Activated CD4-positive, alpha-beta T cell treated with anti-CD3 and anti-CD28 coated beads, Interleukin-10, Interleukin-2, amounts not matched to agents 100 ng/mL and 50 ng/mL, durations not matched to agents 16 hours and 8 hours (primary cell): ENCODE measurements around the gene FAM83C.
"Not testable (repeated sequence)": the region's sequence is repeated elsewhere in the genome, so short reads cannot be mapped to it uniquely, and the experiment has no call there.

Experiments
- DNase-seq: peaks from one replicate; pipeline ENCODE4 v3.0.0-alpha.2; 2020

Gene FAM83C

DNA sequence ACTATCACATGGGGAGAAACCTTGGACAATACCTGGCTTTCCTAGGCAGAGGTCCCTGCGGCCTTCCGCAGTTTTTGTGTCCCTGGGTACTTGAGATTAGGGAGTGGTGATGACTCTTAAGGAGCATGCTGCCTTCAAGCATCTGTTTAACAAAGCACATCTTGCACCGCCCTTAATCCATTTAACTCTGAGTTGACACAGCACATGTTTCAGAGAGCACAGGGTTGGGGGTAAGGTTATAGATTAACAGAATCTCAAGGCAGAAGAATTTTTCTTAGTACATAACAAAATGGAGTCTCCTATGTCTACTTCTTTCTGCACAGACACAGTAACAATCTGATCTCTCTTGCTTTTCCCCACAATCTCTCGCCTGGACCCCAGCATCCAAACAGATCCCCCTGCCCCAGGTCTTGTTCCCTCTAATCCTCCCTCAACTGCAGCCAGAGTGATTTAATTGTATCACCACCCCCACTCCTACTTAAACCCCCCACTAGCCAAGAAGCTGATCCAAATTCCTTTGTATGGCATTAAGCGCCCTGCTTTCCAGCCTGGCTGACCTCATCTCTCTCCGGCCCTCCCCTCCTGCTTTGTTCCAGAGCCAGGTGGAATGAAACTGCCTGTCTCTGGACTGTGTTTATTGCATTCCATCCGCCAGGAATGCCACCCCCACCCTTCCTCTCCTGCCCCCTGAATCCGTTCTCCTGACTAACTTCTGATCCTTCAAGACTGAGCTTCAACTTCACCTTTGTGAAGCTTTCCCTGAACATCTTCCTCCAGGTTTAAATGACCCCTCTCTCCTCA is 29.3 kb downstream of the FAM83C start:
- not testable (repeated sequence) for DNase-seq

DNA sequence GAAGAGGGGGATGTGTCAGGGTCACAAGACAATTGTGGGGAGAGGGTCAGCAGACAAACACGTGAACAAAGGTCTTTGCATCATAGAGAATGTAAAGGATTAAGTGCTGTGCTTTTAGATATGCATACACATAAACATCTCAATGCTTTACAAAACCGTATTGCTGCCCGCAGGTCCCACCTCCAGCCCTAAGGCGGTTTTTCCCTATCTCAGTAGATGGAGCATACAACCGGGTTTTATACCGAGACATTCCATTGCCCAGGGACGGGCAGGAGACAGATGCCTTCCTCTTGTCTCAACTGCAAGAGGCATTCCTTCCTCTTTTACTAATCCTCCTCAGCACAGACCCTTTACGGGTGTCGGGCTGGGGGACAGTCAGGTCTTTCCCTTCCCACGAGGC is 29.9 kb downstream of the FAM83C start:
- not testable (repeated sequence) for DNase-seq

DNA sequence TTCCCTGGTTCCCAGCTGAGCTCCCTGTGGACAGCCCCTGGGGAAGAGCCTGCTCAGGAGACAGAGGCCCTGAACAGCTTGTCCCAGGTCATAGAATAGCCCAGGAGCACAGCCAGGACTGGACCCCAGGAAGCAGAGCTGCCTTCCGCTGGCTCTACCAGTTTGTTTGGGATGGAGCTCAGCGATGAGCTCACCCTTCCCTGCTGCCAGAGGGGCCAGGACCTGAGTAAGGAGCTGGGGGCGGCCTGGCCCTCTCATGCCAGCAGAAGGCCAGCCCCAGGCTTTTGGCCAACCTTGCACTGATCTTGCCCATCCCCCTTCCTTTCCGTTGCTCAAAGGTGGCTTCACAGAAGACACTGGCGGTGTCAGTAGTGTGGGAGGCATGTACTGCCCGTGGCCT is 31.8 kb downstream of the FAM83C start:
- no peak for DNase-seq

DNA sequence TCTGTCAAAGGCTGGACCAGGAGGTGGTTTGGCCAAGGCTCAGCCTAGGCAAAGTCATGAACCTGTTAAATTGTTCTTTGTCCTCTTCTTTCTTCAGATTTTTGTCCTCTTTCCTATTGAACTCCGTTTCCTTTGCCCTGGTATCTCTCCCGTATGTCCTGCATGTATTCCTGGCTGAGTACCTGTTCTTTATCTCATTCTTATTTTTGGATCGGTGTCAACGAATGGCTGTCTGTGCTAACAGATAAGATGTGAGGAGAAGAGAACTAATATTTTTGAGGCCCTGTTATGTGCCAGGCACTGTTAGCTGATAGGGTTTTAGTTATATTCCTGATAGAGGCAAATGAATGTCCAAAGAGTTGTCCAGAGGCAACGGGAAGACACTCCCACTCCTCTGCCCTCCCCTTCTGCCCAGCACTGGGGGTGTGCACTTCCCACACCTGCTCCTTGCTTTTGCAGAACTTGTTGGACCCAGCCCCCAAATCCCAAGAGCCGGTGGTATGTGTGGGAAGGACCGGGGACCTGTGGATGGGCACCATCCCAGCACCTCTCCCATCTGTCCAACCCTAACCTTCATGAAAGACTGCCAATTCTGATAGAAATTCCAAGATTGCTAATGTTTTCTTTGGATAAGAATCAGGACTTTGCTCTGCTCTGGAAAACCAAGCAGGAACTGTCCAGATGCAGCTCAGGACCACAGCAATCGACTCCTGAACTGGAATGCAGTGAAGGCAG is 34.9 kb downstream of the FAM83C start:
- DNase-seq = no peak

DNA sequence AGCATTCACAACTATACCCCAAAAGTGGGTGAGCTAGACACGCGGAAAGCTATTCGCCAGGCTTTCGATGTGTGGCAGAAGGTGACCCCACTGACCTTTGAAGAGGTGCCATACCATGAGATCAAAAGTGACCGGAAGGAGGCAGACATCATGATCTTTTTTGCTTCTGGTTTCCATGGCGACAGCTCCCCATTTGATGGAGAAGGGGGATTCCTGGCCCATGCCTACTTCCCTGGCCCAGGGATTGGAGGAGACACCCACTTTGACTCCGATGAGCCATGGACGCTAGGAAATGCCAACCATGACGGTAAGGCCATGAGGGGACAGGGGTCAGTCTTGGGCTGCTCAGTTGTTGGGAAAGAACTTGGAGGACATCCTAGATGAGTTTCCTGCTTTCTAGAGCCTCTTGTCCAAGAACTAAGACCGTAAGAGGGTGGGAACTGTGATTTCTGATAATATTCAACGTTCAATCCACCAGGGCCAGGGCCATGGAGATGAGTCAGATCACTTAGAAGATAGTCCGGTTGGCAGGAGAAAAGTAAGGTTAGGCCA is 37.7 kb downstream of the FAM83C start:
- DNase-seq = no peak

DNA sequence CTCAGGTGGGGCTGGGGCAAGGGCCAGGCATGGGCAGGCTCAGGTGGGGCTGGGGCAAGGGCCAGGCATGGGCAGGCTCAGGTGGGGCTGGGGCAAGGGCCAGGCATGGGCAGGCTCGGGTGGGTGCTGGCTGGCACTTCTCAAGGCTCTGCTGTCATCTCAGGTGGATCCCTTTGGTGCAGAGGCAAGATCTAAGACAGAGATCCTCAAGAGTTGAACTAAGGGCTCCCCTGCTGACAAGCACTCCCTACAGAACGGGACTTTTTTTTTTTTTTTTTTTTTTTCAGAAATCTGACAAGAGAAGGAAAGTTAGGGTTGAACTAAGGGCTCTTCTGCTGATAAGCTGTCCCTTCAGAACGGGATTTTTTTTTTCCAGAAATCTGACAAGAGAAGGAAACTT is 39.2 kb downstream of the FAM83C start:
- DNase-seq = no peak

DNA sequence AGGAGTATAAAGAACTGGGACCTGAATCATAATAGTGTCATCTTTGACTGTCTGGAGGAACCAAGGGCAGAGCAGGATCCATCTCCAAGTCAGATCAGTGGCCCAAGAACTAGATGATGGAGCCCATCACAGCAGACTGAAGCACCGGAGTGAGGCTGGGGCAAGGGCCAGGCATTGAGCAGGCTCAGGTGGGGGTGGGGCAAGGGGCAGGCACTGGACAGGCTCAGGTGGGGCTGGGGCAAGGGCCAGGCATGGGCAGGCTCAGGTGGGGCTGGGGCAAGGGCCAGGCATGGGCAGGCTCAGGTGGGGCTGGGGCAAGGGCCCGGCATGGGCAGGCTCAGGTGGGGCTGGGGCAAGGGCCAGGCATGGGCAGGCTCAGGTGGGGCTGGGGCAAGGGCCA is 39.6 kb downstream of the FAM83C start:
- not testable (repeated sequence) for DNase-seq

DNA sequence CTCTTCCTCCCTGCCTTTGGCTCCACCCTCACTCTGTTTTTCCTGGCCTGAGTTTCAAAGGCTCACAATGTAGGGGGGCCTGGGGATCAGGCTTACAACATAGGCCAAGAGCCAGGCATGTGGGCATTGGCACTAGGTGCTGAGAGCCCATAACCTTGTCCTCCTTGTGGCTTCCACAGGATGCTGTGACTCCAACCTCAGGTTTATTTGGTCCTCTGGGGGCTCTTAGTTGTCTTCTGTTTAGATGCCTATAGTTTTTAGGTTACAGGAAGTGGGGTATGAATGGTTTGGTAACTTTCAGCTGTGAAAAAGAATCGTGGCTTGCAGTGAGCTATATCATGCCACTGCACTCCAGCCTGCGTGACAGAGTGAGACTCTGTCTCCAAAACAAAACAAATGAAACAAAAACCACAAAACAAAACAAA is 40.2 kb downstream of the FAM83C start:
- peak; percentile 80 for DNase-seq

DNA sequence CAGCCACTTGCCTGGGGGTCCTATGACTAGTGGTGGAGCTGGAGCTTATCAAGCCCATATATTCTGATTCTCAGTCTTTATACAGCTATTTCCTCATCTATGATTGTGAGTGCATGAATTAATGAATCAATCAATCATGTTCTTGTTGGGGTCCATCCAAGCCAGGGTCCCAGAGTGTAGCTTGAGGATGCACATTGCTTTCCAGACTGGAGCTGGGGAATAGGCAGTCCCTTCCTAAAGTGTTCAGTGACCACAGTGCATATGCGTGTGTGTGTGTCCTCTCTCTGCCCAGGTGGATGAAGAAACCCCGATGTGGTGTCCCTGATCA is 40.6 kb downstream of the FAM83C start:
- DNase-seq = no peak

DNA sequence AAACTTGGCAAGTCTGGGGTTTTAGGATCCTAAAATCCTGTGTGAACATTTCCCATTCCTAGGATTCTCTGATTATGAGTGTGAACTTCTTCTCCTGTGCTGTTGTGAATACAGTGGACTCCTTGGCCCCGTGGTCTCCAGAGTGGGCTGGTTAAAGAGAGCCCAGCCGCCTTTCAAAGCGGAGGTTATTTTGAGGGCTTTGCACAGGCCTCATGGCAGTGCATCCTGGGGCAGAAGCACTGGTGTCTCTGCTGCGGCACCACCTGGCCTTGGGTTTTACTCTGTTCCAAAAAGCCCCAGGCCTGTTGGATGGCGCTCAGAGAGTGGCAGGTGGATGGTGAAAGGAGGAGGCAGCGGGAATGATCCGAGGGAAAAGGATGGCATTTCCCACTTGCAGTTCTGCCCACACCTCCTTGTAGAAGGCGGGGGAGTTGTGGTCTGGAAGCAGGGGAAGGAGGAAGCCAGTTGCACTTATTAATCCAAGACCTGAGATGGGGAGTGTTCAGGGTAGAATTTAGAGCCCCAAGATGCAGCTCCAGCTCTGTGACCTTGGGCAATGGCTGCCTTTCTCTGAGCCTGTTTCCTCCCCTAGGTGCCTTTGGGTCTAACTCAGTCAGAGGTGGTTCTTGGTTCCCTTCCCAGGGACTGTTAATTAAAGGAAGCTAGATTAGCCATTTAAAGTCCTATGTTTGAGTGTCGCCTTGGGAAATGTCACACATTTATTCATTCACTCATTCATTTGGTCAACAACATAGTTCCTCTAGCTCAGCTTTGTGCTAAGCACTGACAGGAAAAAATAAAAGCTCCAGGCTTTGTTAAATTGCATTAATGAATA is 43.4 kb downstream of the FAM83C start:
- DNase-seq = no peak

DNA sequence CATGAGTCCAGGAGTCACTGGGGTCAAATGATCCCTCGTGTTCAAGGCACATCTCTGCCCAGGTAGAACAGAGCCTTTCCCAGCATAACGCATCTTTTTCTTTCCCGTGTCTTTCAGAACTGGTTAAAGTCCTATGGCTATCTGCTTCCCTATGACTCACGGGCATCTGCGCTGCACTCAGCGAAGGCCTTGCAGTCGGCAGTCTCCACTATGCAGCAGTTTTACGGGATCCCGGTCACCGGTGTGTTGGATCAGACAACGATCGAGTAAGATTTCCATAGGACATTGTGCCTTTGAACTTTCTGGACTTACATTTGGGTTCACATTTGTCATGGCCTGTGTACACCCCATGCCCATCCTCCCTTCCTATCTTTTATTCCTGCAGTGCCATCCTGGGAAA is 45.5 kb downstream of the FAM83C start:
- no peak for DNase-seq

DNA sequence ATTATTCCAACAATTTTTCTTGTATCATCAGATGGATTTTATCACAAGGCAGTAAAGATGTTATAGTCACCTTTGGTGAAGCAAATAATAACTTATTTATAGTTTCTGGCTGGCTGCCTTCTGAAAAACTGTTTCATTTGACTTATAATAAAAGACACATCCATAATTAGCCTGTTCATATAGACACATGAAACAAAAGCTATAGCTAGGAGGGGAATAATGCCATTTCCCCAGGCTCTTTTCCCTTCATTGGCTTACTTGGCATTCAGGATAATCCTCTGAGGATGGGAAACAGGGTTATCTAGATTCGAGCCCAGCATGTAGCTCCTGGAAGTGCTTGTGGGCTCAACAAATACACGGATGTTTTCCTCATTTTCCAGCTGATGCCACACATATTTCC is 48.2 kb downstream of the FAM83C start:
- no peak for DNase-seq

DNA sequence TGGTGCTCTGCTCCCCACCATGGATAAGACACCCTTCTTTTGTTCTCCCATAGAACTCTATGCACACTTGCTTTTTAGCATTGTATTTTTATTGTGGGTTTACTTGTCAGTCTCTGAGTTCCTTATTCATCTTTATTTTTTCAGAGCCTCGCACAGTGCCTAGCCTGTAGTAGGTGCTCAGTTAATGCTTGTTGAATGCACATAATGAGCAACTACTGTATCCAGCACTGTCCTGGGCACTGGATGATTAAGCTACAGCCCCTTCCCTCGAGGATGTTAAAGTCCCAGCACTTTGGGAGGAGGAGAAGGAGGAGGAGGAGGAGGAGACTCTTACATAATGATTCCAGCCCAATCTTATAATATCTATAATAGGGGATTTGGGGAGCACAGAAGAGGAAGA is 48.9 kb downstream of the FAM83C start:
- DNase-seq = no peak

DNA sequence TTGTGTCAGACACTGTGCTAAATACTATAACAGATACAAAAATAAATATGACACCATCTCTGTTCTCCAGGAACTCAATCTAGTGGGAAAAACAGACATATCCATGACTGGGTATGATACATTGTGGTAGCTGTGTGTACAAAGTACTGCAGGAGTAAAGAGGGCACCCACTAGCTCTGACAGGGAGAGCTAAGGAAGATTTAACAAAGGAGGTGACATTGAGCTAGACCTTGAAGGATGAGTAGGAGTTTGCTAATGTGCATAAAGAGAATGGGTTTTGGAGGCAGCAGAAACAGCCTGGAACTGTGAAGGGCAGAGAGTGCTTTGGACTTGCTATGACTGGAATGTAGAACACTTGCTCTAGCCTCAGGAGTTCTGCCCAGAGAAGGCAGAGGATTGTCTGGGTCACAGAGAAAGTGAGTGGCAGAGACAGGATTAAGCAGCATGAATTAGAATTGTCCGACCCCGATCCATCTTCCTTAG is 51.4 kb downstream of the FAM83C start:
- no peak for DNase-seq

DNA sequence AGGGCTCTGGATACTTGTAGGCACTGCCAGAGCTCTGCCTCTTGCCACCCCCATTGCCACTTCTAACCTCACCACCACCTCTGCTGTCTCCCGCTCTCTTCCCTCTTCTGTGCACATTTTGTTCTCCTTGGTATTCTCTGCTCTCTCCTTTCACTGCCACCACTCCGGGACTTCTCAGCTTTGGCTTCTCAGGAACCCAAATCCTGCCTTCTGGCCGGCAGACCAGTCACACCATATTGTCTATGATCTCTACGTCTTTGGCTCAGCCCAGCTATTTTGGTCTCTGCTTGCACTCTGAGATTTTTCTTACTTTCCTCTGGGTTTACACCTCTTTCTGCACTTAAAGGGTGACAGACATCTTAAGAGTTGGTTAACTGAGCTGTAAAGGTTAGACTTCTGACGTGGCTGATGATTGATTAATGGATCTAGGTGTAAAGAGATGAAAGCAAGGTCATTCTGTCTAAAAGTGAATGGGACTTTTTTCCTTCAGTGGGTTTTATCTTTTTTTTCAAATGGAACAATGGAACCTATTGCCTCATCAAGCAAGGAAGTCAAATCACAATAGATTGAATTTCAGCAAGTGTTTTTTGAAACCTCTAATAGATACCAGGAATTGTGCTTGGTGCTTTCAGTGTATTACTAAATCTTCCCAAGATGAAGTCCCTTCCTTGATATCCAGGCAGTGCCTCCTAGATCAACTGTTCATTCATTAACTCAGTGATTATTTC is 52.0 kb downstream of the FAM83C start:
- DNase-seq = no peak

DNA sequence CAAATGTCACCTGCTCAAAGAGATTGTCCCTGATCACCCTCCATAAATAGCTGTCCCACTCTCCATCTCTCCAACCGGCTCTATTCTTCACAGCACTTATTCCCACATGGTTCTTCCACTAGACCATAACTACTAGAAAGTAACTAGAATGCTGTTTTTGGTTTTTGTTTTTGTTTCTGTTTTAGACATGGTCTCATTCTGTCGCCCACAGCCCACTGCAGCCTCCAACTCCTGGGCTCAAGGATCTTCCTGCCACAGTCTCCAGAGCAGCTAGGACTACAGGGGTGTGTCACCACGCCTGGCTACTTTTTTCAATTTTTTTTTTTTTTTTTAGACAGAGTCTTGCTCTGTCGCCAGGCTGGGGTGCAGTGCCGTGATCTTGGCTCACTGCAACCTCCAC is 53.5 kb downstream of the FAM83C start:
- no peak for DNase-seq

DNA sequence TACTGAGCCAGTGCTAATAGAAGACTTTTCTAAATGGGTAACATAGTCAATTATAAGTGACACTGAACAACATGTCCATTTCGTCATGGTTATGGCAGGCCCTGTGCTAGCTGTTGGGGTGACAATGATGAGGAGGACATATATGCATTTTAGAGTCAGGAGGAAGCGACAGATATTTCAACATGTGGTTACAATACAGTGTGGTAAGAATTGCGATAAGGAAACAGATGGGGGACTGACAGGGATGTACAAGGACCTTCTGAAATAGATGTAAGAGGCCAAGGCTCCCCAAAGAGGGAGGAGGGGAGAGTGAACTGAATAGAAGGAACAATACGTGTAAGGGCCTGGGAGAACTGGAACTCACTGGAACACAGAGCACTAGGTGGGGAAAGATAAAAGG is 54.1 kb downstream of the FAM83C start:
- DNase-seq = no peak

DNA sequence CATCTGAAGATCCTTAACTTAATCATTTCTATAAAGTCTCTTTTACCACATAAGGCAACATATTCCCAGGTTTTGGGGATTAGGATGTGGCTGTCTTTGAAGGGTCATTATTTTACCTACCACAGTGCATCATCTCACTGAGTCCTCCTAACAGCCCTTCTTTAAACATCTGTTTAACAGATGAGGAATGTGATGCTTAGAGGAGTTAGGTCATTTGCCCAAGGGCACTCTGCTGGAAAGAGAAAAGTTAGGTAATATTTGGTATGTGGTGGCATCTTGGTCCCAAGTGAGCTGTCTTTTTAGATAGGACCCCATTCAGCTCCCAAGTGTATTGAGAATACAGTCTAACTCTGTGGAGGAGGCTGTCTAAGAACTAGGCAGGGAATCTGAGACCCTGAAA is 54.7 kb downstream of the FAM83C start:
- no peak for DNase-seq

DNA sequence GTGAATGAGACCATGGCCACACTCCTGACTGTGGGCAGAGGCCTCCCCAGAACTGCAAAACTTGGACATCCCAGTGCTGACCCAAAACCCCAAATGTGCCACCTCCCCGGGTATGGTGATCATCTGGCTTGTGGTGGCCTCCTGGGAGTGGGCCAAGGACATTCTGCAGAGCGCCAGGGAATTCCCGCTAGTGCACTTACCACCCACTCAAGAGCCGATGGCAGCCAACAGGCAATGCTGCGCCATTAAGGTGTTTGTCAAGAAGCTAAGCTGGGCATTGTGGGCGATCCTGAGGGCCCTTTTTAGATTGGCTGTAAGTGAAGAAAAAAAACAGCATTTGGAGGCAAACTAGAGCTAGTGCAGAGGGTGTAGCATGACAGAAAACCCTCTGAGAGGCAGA is 56.3 kb downstream of the FAM83C start:
- no peak for DNase-seq
